ENCODE results near the gene STUB1. TPM values are rescaled to one million over a fixed set of nuclear protein-coding genes. Genes with fewer than 3 reads are reported as not detected.

Gene STUB1
- total RNA-seq, 2 experiments from 2014 or later, result 57.1 to 61.7 TPM

DNA sequence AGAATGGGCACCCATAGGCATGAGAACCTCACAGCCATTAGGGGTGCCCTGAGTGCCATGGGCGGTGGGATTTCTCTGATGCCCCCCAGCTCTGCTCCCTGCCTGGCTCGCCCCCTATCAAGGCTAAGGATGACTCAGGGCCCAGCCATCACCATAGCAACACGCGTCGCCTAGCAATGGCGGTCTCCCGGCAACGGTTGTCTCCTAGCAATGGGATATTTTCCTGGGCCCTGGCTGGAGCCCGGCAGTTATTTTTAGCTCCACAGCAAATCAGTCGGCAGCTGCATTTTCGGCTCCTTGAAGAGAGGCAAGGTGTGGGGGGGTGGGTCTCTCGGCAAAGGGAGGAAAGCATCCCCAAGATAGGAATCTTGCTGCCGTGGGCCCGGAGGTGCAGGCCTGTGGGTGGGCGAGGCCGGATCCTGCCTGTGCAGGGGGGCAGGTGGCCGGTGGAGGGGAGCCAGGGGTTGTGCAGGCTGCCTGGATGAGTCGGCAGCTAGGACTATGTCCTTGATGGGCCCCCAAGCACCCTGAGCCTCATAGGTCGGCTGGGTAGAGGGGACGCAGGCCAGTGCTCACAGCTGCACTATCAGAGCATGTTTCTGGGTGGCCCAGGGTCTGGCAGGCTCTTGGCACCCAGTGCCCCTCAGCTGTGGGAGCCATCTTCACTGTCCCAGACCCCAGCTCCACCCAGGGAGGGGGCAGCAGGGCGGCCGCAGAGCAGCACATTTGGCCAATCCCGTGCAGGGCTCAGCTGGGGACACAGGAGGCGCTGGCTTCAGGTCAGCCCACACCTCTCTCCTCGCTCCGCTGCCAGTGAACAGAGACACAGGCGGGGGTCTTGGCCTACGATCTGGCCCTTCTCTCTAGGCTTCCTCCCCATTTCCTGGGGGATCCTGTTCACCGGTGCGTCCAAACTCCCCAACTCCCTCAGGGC lies 29.6 kb downstream of the STUB1 start:
- H3K4me3 Mint-ChIP-seq, result no peak overlapping the region
- TF ChIP-seq, protein P1, sequence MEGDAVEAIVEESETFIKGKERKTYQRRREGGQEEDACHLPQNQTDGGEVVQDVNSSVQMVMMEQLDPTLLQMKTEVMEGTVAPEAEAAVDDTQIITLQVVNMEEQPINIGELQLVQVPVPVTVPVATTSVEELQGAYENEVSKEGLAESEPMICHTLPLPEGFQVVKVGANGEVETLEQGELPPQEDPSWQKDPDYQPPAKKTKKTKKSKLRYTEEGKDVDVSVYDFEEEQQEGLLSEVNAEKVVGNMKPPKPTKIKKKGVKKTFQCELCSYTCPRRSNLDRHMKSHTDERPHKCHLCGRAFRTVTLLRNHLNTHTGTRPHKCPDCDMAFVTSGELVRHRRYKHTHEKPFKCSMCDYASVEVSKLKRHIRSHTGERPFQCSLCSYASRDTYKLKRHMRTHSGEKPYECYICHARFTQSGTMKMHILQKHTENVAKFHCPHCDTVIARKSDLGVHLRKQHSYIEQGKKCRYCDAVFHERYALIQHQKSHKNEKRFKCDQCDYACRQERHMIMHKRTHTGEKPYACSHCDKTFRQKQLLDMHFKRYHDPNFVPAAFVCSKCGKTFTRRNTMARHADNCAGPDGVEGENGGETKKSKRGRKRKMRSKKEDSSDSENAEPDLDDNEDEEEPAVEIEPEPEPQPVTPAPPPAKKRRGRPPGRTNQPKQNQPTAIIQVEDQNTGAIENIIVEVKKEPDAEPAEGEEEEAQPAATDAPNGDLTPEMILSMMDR (IDR thresholded peaks at IDR 0.05), result no peak
- no peak overlapping the region for H3K27ac Mint-ChIP-seq
- H3K4me1 Mint-ChIP-seq (ENCODE audit: low read depth), result peaks cover 2% of the 10 kb centered on the region
- DNase-seq, result peak; percentile 55
- ChIA-PET CTCF (interaction anchor here (1.0 to 11.9 kb wide), 4 partner anchors 20 to 393 kb away, joined by 3 to 207 read pairs (median 76); partner anchors contain the start of genes ANTKMT, CCDC78, CHTF18 and HAGHL), POLR2A (interaction anchor here (0.7 to 1.5 kb wide), 2 partner anchors 8 to 16 kb away, joined by 3 to 6 read pairs; no protein-coding TSS in a partner anchor)
- H3K27me3 Mint-ChIP-seq, result peaks cover 43% of the 10 kb centered on the region
- H3K9me3 Mint-ChIP-seq, result no peaks in the 10 kb centered on the region
- no peak for ATAC-seq
- H3K36me3 Mint-ChIP-seq (ENCODE audit: low read depth), result no peaks in the 10 kb centered on the region
- intact Hi-C loops (cut with micrococcal nuclease), result no loop called here

GRCh38 chr16:710500-711075 lies 30.4 kb downstream of the STUB1 start:
- H3K4me1 Mint-ChIP-seq (ENCODE audit: low read depth), result peaks cover 2% of the 10 kb centered on the region
- ATAC-seq (no peak), DNase-seq (no peak)
- TF ChIP-seq, protein P1 (IDR thresholded peaks at IDR 0.05), result no peak
- H3K27ac Mint-ChIP-seq, result no peak overlapping the region
- intact Hi-C loops (cut with micrococcal nuclease), result no loop called here
- CTCF ChIA-PET, result interaction anchor here (0.7 to 11.9 kb wide), 5 partner anchors 19 to 392 kb away, joined by 3 to 207 read pairs (median 4); partner anchors contain the start of genes ANTKMT, CCDC78, CHTF18 and HAGHL
- H3K27me3 Mint-ChIP-seq, result peaks cover 43% of the 10 kb centered on the region
- no peaks in the 10 kb centered on the region for H3K9me3 Mint-ChIP-seq
- POLR2A ChIA-PET, result interaction anchor here (0.7 to 1.5 kb wide), 2 partner anchors 9 to 15 kb away, joined by 3 to 6 read pairs; no protein-coding TSS in a partner anchor
- no peaks in the 10 kb centered on the region for H3K36me3 Mint-ChIP-seq (ENCODE audit: low read depth)
- no peak overlapping the region for H3K4me3 Mint-ChIP-seq

GRCh38 chr16:711084-711483 lies 30.9 kb downstream of the STUB1 start:
- H3K27ac Mint-ChIP-seq, result no peak overlapping the region
- peaks cover 5% of the 10 kb centered on the region for H3K4me1 Mint-ChIP-seq (ENCODE audit: low read depth)
- DNase-seq (no peak), ATAC-seq (no peak)
- TF ChIP-seq, protein P1 (IDR thresholded peaks at IDR 0.05), result no peak
- H3K4me3 Mint-ChIP-seq, result no peak overlapping the region
- POLR2A ChIA-PET, result interaction anchor here (1.5 kb wide), 1 partner anchor 10 kb away, joined by 6 read pairs; no protein-coding TSS in a partner anchor
- intact Hi-C loops (cut with micrococcal nuclease), result no loop called here
- CTCF ChIA-PET, result interaction anchor here (0.7 to 11.9 kb wide), 4 partner anchors 18 to 75 kb away, joined by 4 to 207 read pairs (median 76); partner anchors contain the start of genes ANTKMT, CCDC78, CHTF18 and HAGHL
- no peaks in the 10 kb centered on the region for H3K36me3 Mint-ChIP-seq (ENCODE audit: low read depth)
- no peaks in the 10 kb centered on the region for H3K9me3 Mint-ChIP-seq
- H3K27me3 Mint-ChIP-seq, result peaks cover 43% of the 10 kb centered on the region

DNA sequence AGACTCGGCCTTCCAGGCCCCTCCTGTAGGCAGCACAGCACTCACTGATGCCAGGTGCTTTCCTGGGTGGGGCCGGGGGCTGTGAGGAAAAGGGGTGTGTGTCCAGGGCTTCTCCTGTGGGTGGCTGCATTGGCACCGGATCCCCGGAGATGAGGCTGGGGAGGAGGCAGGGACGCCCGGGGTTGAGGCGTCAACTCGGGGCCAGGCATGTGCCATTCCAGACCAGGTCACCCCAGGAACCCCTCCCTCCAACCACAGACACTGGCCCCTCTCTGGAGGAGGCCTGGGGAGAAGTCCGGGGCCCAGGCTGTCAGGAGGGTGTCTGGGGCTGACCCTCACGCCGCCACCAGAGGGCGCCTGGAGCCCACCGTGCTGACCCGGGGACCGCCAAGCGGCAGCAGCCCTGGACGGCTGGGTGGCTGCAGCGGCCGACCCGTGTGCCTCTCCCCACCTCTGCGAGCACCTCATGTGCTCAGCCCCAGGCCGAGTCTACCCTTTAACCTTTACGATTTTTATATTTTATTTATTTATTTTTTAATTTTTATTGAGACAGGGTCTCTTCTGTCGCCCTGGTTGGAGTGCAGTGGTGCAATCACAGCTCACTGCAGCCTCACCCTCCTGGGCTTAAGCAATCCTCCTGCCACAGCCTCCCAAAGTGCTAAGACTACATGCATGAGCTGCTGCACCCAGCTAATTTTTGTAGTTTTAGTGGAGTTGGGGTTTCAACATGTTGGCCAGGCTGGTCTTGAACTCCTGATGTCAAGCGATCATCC lies 31.5 kb downstream of the STUB1 start:
- H3K27ac Mint-ChIP-seq, result no peak overlapping the region
- POLR2A ChIA-PET, result interaction anchor here (0.9 to 1.7 kb wide), 4 partner anchors 10 to 77 kb away, joined by 3 to 7 read pairs (median 6); partner anchors contain the start of genes ANTKMT and CHTF18

More for the DNA sequence above, 31.5 kb downstream of the STUB1 start:
- Mint-ChIP-seq H3K36me3 (ENCODE audit: low read depth) (no peaks in the 10 kb centered on the region), H3K4me3 (no peak overlapping the region), H3K4me1 (ENCODE audit: low read depth) (peaks cover 9% of the 10 kb centered on the region), H3K9me3 (no peaks in the 10 kb centered on the region), H3K27me3 (peaks cover 37% of the 10 kb centered on the region)
- ATAC-seq (peak; percentile 57), DNase-seq (peak; percentile 85)
- CTCF ChIA-PET, result interaction anchor here (0.8 to 11.9 kb wide), 18 partner anchors 8 to 286 kb away, joined by 3 to 207 read pairs (median 4); partner anchors contain the start of genes ANTKMT, CCDC78, CHTF18 and CIAO3
- intact Hi-C loops (cut with micrococcal nuclease), result loop anchor here (2.0 kb wide), 1 partner anchor 73 kb away; no protein-coding TSS in a partner anchor
- TF ChIP-seq, protein P1 (IDR thresholded peaks at IDR 0.05), result peak; percentile 96
